ENCODE measurements around the gene ARHGAP44. TPM values are rescaled to one million over a fixed set of nuclear protein-coding genes. Genes with fewer than 3 reads are reported as not detected.

ARHGAP44 gene
- total RNA-seq, 1 experiment from 2014 or later = 9.9 TPM

- Mint-ChIP-seq H3K4me1 (peaks cover 24 to 32% of the 10 kb centered on the region in 2 experiments), H3K27me3 (ENCODE audit: low read depth) (peaks cover 2% of the 10 kb centered on the region; the same call in 1 of the 2 replicates), H3K27ac (peak overlapping the region; percentile 27 to 77 (median 57); a peak in 3 of 7 replicates), H3K36me3 (ENCODE audit: insufficient read depth in 1 of 3, low read depth in 3 of 3) (peaks cover 11 to 32% (median 31%) of the 10 kb centered on the region in 3 experiments), H3K9me3 (no peaks in the 10 kb centered on the region), H3K4me3 (peak overlapping the region in 1 of 2 experiments; percentile 58; a peak in 2 of 5 replicates)
- no peak overlapping the region for H3K27ac ChIP-seq (ENCODE audit: insufficient read length, low read depth, low read length)
- no peak overlapping the region for H2BK12ac ChIP-seq (ENCODE audit: insufficient read length, low read depth, low read length)
- no peak overlapping the region for H3K9ac ChIP-seq (ENCODE audit: extremely low read depth, insufficient read length, low read length)
- H2BK20ac ChIP-seq (ENCODE audit: low read depth, low read length, poor library complexity, severe bottlenecking) = no peak overlapping the region
- H4K91ac ChIP-seq (ENCODE audit: insufficient read length, low read depth, low read length) = no peak overlapping the region
- H3K79me2 ChIP-seq (ENCODE audit: insufficient read depth, low read length) = no peaks in the 10 kb centered on the region
- no peaks in the 10 kb centered on the region for H3K9me3 ChIP-seq (ENCODE audit: control insufficient read depth, low read depth, low read length)
- no CpG with 5 or more reads among the region's 12 CpGs for WGBS (ENCODE audit: extremely low coverage, insufficient read length, low lambda C conversion rate)
- TF ChIP-seq CTCF (conservative IDR thresholded peaks at IDR 0.05) = no peak
- H4K5ac ChIP-seq (ENCODE audit: insufficient read length, low read depth, low read length) = no peak overlapping the region
- H3K4ac ChIP-seq (ENCODE audit: low read depth, low read length) = no peak overlapping the region
- no peak overlapping the region for H3K56ac ChIP-seq (ENCODE audit: insufficient read length, low read depth, low read length)
- H4K8ac ChIP-seq (replicated peaks; ENCODE audit: insufficient read length, low read depth, low read length) = no peak overlapping the region
- DNase-seq = peak; percentile 64
- H3T11ph ChIP-seq (ENCODE audit: low read length) = no peak overlapping the region
- no peaks in the 10 kb centered on the region for H3K27me3 ChIP-seq (ENCODE audit: insufficient read depth, low read length)
- no peak overlapping the region for H2BK15ac ChIP-seq (ENCODE audit: low read depth, low read length)
- no peak overlapping the region for H2BK120ac ChIP-seq (ENCODE audit: low read depth, low read length, poor library complexity, severe bottlenecking)
- no peaks in the 10 kb centered on the region for H3K23me2 ChIP-seq (ENCODE audit: insufficient read length, low read depth, low read length, poor library complexity, severe bottlenecking)
- no peak overlapping the region for H3K18ac ChIP-seq (ENCODE audit: insufficient read length, low read depth, low read length)
- H2AFZ ChIP-seq (ENCODE audit: low read length) = no peak overlapping the region
- no peak overlapping the region for H2AK5ac ChIP-seq (ENCODE audit: insufficient read length, low read length)
- H3K14ac ChIP-seq (ENCODE audit: insufficient read depth, low read length) = no peak overlapping the region
- no peak overlapping the region for H3K23ac ChIP-seq (ENCODE audit: insufficient read length, low read depth, low read length)
- no peaks in the 10 kb centered on the region for H3K79me1 ChIP-seq (ENCODE audit: insufficient read depth, low read depth, low read length, poor library complexity, severe bottlenecking)
- H2BK5ac ChIP-seq (ENCODE audit: insufficient read length, low read length) = no peak overlapping the region
- no peaks in the 10 kb centered on the region for H3K4me1 ChIP-seq (ENCODE audit: insufficient read depth, low read length)
- no peaks in the 10 kb centered on the region for H4K20me1 ChIP-seq (ENCODE audit: control insufficient read depth, insufficient read depth, insufficient read length)
- H3K4me2 ChIP-seq (ENCODE audit: insufficient read depth, insufficient read length, low read length) = no peak overlapping the region
These were observed 197.8 kb downstream of the ARHGAP44 start for GRCh38 chr17:12987120-12987519.
